GM12878 (cell line): ENCODE measurements around the gene KRT7. TPM values are rescaled to one million over a fixed set of nuclear protein-coding genes. Genes with fewer than 3 reads are reported as not detected.
A peak's percentile ranks its signal among the peaks of the same experiment; 100 is the strongest.

Source experiments
- ATAC-seq: fragments of 200-7000 bp; cut with Tn5 transposase; 3 replicates; pipeline ENCODE4 v1.9.1; 2020; ENCODE audit warnings: mild to moderate bottlenecking, moderate library complexity
- BruUV-seq: library from RNA; stranded (reverse); fragments of 400-500 nt; replicated peaks from 2 replicates; lab custom pipeline; 2021; lab: Mats Ljungman, UMichigan
- CTCF ChIA-PET: fragments of 300-600 bp; sonication (Branson Sonifier 250); formaldehyde crosslinking; extraction: SDS; loops from one replicate; lab custom pipeline; 2021; ENCODE audit warnings: inconsistent platforms; lab: Yijun Ruan, JAX
- POLR2A ChIA-PET: fragments of 350-600 bp; formaldehyde crosslinking; extraction: SDS; loops from one replicate; lab custom pipeline; 2021; ENCODE audit warnings: inconsistent platforms; lab: Charles Lee
- RAD21 ChIA-PET: fragments of 300-600 bp; sonication (Branson Sonifier 250); formaldehyde crosslinking; loops from one replicate; lab custom pipeline; 2023; ENCODE audit warnings: antibody characterized with exemption; ENCODE audit not compliant: unreplicated experiment; lab: Charles Lee
- SMC1A ChIA-PET: fragments of 300-600 bp; sonication (Branson Sonifier 250); formaldehyde crosslinking; loops from one replicate; lab custom pipeline; 2023; ENCODE audit not compliant: unreplicated experiment, uncharacterized antibody; lab: Charles Lee
- DNase-seq: peaks from one replicate; pipeline ENCODE4 v3.0.0-alpha.2; 2011; ENCODE audit warnings: low read depth, low spot score
- FAIRE-seq: peaks from 3 replicates; lab custom pipeline; 2011; peaks lifted over from hg19 to GRCh38; lab: Jason Lieb, UNC
- H2AFZ ChIP-seq: 2 replicates; pipeline ENCODE4 v1.6.0; 2011; ENCODE audit warnings: low read depth, low read length, control low read depth; ENCODE audit not compliant: control insufficient read depth
- H3K27ac ChIP-seq: 2 replicates; pipeline ENCODE4 v1.5.1; 2011; ENCODE audit warnings: control low read depth; ENCODE audit not compliant: control insufficient read depth, insufficient read depth
- H3K27me3 ChIP-seq, 2 experiments: replicated peaks in 1 of 2; 2 replicates each; pipeline versions ENCODE4 v1.6.0 to v1.6.1; 2011; ENCODE audit warnings: low read length in 1 of 2; ENCODE audit not compliant: control insufficient read depth in 2 of 2, insufficient read depth in 2 of 2
- H3K36me3 ChIP-seq, 2 experiments: 2 replicates each; pipeline ENCODE4 v1.5.1; 2011; ENCODE audit warnings: low read length in 1 of 2; ENCODE audit not compliant: control insufficient read depth in 2 of 2, insufficient read depth in 2 of 2
- H3K4me1 ChIP-seq: 2 replicates; pipeline ENCODE4 v1.6.1; 2011; ENCODE audit warnings: mild to moderate bottlenecking, low read length, moderate library complexity, mixed read lengths; ENCODE audit not compliant: control insufficient read depth, insufficient read depth
- H3K4me2 ChIP-seq: 2 replicates; pipeline ENCODE4 v1.6.0; 2011; ENCODE audit warnings: control low read depth; ENCODE audit not compliant: control insufficient read depth, insufficient read depth
- H3K4me3 ChIP-seq: fragments of 200-600 bp; sonication (generic); 2 replicates; pipeline ENCODE4 v1.5.1; 2016
- H3K79me2 ChIP-seq: 2 replicates; pipeline ENCODE4 v1.6.0; 2011; ENCODE audit warnings: low read length; ENCODE audit not compliant: control insufficient read depth, insufficient read depth
- H3K9ac ChIP-seq: 2 replicates; pipeline ENCODE4 v1.8.0; 2011; ENCODE audit warnings: low read length, control low read depth, mixed read lengths; ENCODE audit not compliant: control insufficient read depth, insufficient read depth
- H3K9me3 ChIP-seq: replicated peaks from 3 replicates; pipeline ENCODE4 v1.5.1; 2011; ENCODE audit warnings: mild to moderate bottlenecking, low read length; ENCODE audit not compliant: control insufficient read depth, insufficient read depth
- H4K20me1 ChIP-seq: 2 replicates; pipeline ENCODE4 v1.6.0; 2011; ENCODE audit not compliant: control insufficient read depth, insufficient read depth
- RUNX3 ChIP-seq: IDR thresholded peaks from 2 replicates; pipeline ENCODE4 v1.6.1; 2012; ENCODE audit warnings: low read length, inconsistent platforms
- SMARCA5 ChIP-seq: fragments of 450-650 bp; IDR thresholded peaks from 2 replicates; pipeline ENCODE4 v1.6.1; 2017; ENCODE audit warnings: mild to moderate bottlenecking
- WGBS: methylation state at CpG from one replicate; pipeline ENCODE4 v1.1.6; 2016; ENCODE audit warnings: low lambda C conversion rate; ENCODE audit not compliant: insufficient replicate concordance, insufficient coverage; ENCODE audit errors: missing lambda C conversion rate; 5-methylcytosine and 5-hydroxymethylcytosine counted together
- in situ Hi-C: fragments of 300-500 bp; cut with MboI; formaldehyde crosslinking; loops from 9 replicates; pipeline ENCODE4 v1.14.3; 2018; ENCODE audit warnings: mixed read lengths
- intact Hi-C: fragments of 100-400 bp; cut with micrococcal nuclease; formaldehyde crosslinking; loops from one replicate; pipeline ENCODE4 v1.14.2; 2022; ENCODE audit not compliant: unreplicated experiment
- polyA plus RNA-seq, 11 experiments: library from polyadenylated mRNA; depleted of rRNA in 4 of 11; unstranded in 6 of 11; stranded (reverse) in 5 of 11; fragments of >200 nt; fragmentation: Nextera tagmentation in 4 of 11; fragmentation: Illumina TruSeq in 1 of 11; extraction: Ambion mirVana in 4 of 11; extraction: Trizol in 1 of 11; gene quantifications; 1 replicate in 1 of 11; 2 replicates in 10 of 11; pipeline versions ENCODE4 v1.2.1 to v1.2.3, GENCODE V29; 2011 to 2016; ENCODE audit warnings: inconsistent platforms in 2 of 11, missing spikeins in 2 of 11, low read depth in 1 of 11
- total RNA-seq, 4 experiments: library from RNA; depleted of rRNA in 3 of 4; stranded (reverse); fragments of >200 nt in 3 of 4; fragmentation: Illumina TruSeq in 1 of 4; extraction: Trizol in 1 of 4; gene quantifications; 2 replicates each; pipeline versions ENCODE4 v1.2.1 to v1.2.3, GENCODE V29; 2013 to 2021

The KRT7 gene
- total and polyA plus RNA-seq, 10 of the 15 experiments (the other 5 are each of a cell fraction or from before 2014, with no cell fraction given) = 0.90 to 18.7 (median 4.8) TPM

DNA sequence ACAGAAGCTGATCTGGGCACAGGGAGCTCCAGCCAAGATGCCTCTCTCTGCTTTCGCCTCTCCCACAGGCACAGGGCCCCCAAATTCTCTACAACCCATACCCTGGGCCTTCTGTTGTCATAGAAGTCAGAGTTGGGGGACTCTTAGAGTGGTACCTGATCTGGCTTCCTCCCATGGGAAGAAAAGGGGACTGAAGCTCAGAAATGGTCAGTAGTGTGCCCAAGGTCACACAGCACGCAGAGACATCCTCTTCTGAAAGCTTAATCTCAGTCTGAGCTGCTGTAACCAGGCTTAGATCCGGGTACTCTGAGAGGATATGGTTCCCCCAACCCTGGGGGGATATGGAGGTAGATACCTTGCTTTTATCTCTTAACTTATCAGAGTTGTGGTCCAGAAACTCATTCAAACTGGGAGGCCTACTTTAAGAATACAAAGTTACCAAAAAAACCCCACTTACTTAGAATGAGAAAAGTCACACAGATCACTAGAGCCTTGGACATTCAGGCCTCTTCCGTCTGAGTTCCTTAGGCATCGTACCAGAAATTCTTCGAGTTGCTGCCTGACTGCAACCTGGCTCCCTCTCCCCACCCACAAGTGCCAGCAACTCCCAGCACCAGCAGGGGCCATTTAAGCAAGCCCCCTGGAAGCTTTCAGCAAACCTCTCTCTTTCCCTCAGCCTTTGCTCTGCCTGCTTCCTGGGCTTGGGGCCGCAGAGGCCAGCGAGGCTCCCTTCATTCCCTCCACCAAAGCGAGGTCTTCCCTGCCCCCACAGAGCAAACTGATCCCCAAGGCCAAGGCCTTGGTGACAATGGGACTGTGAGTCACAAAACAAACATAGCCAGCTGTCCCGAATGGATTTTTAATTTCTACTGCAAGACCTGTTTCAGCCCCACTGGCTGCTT, 13.9 kb downstream of the KRT7 start:
- in situ Hi-C loops (no loop called here), intact Hi-C loops (no loop called here)
- peak overlapping the region; percentile 50; the same call in 1 of the 2 replicates for H3K4me3 ChIP-seq
- peak overlapping the region; percentile 64 for H3K4me2 ChIP-seq
- no peaks in the 10 kb centered on the region; the same call in 1 of the 2 replicates for H3K79me2 ChIP-seq
- peaks cover 22% of the 10 kb centered on the region for H3K4me1 ChIP-seq
- H2AFZ ChIP-seq = peak overlapping the region; percentile 23
- BruUV-seq = no TSS peak
- no peak for DNase-seq
- no peaks in the 10 kb centered on the region; a peak in 1 of 4 replicates for H3K27me3 ChIP-seq
- peak; percentile 7; the same call in 1 of the 3 replicates for ATAC-seq
- H3K36me3 ChIP-seq = no peaks in the 10 kb centered on the region
- CTCF ChIA-PET = interaction anchor here (5.1 kb wide), 1 partner anchor 32 kb away, joined by 42 read pairs; no protein-coding TSS in a partner anchor
- H3K27ac ChIP-seq = peak overlapping the region; percentile 25; the same call in 1 of the 2 replicates
- no peaks in the 10 kb centered on the region for H4K20me1 ChIP-seq
- POLR2A ChIA-PET = no interaction called here
- H3K9ac ChIP-seq = peak overlapping the region; percentile 44; the same call in 1 of the 2 replicates
- FAIRE-seq = peak; percentile 52
- RAD21 ChIA-PET = interaction anchor here (1.1 to 1.9 kb wide), 3 partner anchors 32 to 222 kb away, joined by 3 to 8 read pairs (median 7); no protein-coding TSS in a partner anchor
- WGBS = 34% methylated on average over 10 of the region's 10 CpGs
- SMC1A ChIA-PET = interaction anchor here (1.1 to 1.3 kb wide), 2 partner anchors 10 to 32 kb away, joined by 3 to 4 read pairs; no protein-coding TSS in a partner anchor
- H3K9me3 ChIP-seq = no peaks in the 10 kb centered on the region
- TF ChIP-seq RUNX3 = peak; percentile 30
- TF ChIP-seq SMARCA5 = no peak
- TF ChIP-seq, all 136 proteins: peak for 1
